Cardiac fibroblast (primary cell): ENCODE data around the gene EPHA2.

Experiments
- DNase-seq, 2 donors: peaks; one replicate each; pipeline versions ENCODE4 v3.0.0 to v3.0.0-alpha.2; 2010; ENCODE audit warnings: low read depth in 2 of 2
- H3K4me3 ChIP-seq, 2 donors: replicated peaks in 1 of 2; 1 replicate in 1 of 2; 2 replicates in 1 of 2; pipeline ENCODE4 v1.5.1; 2011; ENCODE audit warnings: low read depth in 2 of 2, low read length in 2 of 2, mild to moderate bottlenecking in 2 of 2, moderate library complexity in 1 of 2
- CTCF ChIP-seq: IDR thresholded peaks from one replicate; pipeline ENCODE4 v1.5.1; 2011; ENCODE audit warnings: low read depth, mild to moderate bottlenecking, low read length, inconsistent platforms

EPHA2 gene

GRCh38 chr1:16117936-16118335, 37.9 kb downstream of the EPHA2 start:
- no peak for TF ChIP-seq CTCF
- no peak overlapping the region for H3K4me3 ChIP-seq
- DNase-seq, result no peak

DNA sequence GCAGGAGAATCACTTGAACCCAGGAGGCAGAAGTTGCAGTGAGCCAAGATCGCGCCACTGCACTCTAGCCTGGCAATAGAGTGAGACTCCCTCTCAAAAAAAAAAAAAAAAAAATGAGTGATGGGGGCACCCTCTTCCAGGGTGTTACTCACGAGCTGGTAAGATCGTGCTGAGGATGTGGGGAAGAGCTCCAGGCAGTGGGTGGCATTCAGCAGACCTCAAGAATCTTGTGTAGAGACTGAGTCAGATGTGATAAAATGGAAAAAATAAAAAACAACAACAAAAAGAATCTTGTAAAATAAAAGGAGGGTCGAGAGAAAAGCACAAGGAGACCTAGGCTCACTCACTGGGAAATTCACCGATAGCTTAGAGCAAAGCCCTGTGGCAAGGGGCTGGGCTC, 38.5 kb downstream of the EPHA2 start:
- TF ChIP-seq CTCF, result no peak
- no peak overlapping the region for H3K4me3 ChIP-seq
- peak; percentile 25 to 26 for DNase-seq

DNA sequence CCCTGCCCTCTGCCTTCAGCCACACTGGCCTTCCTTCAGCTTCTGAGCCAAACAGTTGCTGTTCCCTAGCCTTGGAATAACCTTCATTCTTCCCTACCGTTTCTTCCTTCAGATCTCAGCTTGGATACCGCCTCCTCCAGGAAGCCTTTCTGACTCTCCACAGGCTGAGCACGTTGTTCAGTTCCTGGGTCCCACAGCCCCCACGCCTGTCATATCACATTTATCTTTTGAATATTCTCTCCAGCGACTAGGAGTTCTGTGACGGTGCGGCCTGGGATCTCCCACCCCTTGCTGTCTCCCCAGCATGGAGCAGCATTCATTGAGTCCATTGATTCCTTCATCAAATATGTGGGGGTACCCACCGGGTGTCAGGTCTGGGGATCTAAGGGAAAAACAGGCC, 39.2 kb downstream of the EPHA2 start:
- DNase-seq, result no peak
- no peak for TF ChIP-seq CTCF
- H3K4me3 ChIP-seq, result no peak overlapping the region

GRCh38 chr1:16116002-16116401, 39.9 kb downstream of the EPHA2 start:
- no peak overlapping the region for H3K4me3 ChIP-seq
- no peak for TF ChIP-seq CTCF
- DNase-seq, result no peak

- DNase-seq, result no peak
Measured at GRCh38 chr1:16115468-16115983, 40.3 kb downstream of the EPHA2 start.

DNA sequence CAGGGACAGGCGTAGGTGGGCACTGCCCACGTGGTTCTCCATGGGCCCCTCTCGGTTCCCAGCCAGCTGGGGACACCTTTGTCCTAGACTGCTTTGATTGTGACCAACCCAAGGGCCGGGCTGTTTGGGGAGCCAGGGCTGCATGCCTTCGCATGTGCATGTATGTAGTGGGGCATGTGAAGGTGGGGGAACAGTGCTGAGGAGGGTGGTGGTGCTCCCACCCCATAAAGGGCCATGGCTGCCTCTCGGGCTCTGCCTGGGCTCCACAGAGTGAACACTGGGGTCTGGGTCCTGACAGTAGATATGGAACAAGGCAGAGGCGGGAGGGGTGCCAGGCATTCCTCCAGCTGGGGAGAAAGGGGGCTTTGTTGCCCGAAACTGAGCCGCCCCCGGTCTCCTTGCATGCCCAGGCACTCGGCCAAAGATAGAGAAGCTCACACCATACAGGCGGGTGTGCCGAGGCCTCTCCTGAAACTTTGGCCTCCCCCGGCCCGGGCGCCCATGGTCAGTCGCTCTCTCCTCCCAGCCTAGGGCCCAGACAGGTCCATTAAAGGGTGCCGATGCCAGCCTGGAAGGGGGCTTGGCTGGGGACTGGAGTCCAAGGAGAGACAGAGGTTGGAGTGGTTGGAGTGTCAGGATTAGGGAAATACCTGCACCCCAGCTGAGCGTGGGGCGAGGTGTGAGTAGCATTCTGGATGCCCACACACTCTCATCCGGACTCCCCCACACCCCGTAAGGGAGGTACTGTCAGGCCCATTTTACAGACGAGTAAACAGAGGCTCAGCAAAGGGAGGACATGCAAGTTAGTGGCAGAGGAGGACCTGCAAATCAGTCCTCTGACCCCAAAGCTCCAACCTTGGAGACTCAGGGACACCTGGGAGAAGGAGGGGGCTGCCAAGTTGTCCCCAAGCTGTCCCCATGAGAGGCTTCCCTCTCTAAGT, 41.1 kb downstream of the EPHA2 start:
- no peak for TF ChIP-seq CTCF

More at GRCh38 chr1:16115468-16115983, 40.3 kb downstream of the EPHA2 start:
- TF ChIP-seq CTCF, result no peak
- H3K4me3 ChIP-seq, result no peak overlapping the region

More for the DNA sequence above, 41.1 kb downstream of the EPHA2 start:
- DNase-seq, result no peak
- H3K4me3 ChIP-seq, result no peak overlapping the region
